T-helper 1 cell (primary cell): ENCODE data around the gene NATD1.

Source experiments
- DNase-seq, 5 donors: peaks; one replicate each; pipeline ENCODE4 v3.0.0-alpha.2; 2012 to 2020

NATD1 gene

GRCh38 chr17:21275047-21275578 is 21.9 kb upstream of the NATD1 start:
- DNase-seq: no peak

DNA sequence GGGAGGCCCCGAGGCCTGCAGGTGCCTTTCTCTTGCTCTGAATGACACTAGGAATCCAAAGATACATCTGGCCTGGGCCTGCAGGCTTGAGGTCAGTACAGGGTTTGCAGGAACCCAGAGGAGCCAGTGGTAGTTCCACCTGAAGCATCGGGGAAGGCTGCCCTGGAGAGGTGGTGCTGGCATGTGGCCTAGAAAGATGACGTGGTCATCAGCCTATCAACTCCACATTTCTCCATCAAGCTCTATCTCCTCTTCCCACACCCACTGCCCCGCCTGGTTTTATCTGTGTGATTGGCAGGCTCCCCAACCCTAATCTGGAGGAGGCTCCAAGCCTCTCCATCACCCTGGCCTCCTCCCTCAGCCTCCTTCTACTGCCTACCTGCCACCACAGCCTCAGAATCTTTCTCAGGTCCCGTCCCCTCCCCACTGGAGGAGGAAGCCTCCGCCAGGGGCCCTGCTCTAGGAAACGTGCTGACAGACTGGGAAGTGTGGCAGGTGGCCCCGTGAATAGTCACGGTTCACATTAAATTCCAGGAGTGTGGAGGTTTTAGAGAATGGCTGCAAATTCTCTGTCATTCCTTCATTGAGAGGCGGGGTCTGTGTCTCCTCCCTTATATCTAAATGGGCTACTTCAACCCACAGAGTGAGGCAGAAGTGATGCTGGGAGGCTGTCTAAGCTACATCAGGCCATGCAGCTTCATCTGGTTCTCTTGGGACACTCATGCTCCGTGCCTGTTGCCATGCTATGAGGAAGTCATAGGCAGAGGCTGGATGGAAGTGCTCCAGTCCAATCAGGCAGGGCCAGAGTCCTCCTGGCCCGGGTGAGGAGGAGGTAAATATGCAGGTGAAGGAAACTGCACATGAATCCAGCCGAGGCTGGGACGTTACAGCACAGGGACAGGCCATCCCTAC is 19.9 kb upstream of the NATD1 start:
- no peak for DNase-seq

DNA sequence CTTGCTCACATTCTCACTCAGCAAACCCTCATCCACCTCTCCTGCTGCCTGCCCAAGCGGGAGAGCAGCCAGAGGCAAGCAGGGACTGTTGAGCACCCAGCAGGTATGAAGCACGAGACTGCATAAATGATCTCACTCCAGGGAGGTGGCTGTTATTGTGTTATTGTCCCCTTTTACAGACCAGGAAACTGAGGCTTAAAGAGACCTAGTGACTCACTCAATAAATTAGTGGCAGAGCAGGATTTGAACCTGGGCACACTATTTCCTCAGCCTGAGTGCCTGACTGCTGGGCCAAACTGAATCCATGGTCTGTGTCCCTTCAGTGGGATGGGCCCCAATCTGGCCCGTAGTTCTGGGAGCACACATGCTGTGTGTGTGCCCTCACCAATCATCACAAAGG is 19.0 kb upstream of the NATD1 start:
- DNase-seq: no peak

DNA sequence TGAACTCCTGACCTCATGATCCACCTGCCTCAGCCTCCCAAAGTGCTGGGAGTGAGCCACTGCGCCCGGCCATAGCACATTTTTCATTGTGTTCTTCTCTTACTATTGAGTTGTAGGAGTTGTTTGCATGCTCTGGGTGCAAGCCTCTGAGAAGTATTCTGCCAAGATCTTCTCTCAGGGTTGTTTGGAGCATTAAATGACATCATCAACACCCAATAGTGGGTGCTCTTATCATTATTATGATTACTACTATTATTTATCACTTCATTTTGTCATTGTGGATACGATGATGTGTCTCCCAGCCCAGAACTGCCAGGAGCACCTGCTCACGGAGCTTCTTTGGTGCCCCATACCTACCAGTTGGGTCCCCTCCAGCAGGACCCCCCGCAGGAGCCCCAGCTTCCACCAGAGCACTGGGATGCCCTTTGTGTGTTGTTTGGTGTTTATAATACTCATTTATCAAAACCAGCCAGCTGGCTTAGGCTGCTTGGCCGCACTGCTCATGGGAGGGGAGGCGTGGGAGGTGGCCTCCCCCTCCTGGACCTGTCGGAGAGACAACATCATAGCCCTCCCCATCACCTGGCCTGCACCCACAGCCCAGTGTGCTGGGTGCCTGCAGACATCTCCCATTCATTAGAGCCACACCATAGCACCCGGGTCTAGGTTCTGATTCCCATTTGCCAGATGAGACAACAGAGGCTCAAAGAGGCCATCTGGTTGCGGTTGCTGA is 18.4 kb upstream of the NATD1 start:
- no peak for DNase-seq

DNA sequence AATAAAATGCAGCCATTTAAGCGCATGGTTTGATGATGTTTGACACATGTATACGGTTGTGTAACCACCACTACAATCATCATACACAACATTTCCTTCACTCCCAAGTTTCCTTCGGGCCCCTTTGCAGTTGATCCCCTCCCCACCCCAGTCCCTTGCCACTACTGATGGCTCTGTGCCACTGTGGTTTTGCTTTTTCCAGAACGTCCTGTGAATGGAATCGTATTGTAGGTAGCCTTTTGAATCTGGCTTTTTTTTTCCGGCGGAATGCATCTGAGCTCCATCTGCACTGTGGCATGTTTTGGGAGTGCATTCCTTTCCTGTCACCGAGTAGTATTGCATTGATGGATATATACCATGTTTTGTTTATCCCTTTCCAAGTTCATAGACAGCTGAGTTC is 16.2 kb upstream of the NATD1 start:
- DNase-seq: no peak

- DNase-seq: no peak
Measured at GRCh38 chr17:21268596-21269188, 15.5 kb upstream of the NATD1 start.

DNA sequence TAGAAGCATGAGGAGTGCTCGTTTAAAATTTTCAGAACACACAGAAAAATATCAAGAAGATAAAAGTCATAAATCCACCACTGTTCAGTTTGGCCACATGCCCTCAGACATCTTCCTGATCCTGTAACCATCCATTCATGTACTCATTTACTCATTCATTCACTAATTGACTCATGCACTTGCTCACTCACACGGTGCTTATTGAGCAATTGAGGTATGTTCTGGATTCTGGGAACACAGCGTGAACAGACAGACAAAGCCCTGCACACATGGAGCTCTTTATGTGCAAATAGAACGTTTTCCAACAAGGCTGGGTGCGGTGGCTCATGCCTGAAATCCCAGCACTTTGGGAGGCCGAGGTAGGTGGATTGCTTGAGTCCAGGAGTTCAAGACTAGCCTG is 10.2 kb upstream of the NATD1 start:
- DNase-seq: no peak

DNA sequence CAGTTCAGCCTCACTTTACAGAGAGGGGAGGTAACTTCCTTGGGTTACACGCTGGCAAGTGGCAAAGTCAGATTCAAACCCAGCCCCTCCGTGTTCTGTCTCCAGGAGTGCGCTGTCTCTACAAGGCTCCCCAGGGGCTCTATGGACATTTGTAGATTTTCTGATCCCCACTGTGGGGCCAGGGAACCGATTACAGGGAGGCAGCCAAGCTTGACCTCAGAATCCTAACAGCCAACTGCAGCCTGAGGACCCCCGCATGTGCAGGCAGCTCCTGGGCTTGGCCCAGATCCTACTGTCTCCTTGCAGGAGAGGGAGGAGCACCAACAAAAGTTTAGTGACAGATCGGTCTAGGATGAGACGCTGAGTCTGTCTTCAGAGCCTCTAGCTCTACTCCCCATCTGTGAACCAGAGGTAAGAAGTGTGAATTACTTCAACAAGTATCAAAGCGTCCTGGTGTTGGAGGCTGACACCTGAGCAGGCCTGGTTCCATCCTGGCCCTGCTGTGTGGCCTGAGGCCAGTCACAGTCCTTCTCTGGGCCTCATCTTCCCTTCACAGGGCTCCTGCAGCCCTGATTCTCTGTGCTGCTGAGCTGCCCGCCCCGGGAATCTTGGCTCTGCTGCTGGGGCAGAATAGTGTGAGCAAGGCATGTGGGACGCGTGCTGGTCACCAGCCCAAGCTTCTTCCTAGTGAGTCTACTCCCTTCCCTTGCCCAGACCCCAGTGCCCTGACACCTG is 9.2 kb upstream of the NATD1 start:
- DNase-seq: no peak

DNA sequence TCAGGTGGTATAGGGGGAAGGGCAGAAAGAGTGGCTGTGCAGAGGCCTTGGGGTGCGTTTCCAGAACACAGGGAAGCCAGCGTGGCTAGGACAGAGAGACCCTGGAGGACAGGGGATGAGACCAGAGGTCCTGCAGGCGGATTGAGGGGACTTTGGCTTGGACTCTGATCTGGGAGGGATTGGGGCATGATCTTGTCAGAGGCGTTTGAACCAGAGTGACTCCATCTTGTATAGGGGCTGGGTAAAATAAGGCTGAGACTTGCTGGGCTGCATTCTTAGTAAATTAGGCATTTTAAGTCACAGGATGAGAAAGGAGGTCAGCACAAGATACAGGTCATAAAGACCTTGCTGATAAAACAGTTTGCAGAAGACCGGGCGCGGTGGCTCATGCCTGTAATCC is 5.4 kb upstream of the NATD1 start:
- DNase-seq: no peak

DNA sequence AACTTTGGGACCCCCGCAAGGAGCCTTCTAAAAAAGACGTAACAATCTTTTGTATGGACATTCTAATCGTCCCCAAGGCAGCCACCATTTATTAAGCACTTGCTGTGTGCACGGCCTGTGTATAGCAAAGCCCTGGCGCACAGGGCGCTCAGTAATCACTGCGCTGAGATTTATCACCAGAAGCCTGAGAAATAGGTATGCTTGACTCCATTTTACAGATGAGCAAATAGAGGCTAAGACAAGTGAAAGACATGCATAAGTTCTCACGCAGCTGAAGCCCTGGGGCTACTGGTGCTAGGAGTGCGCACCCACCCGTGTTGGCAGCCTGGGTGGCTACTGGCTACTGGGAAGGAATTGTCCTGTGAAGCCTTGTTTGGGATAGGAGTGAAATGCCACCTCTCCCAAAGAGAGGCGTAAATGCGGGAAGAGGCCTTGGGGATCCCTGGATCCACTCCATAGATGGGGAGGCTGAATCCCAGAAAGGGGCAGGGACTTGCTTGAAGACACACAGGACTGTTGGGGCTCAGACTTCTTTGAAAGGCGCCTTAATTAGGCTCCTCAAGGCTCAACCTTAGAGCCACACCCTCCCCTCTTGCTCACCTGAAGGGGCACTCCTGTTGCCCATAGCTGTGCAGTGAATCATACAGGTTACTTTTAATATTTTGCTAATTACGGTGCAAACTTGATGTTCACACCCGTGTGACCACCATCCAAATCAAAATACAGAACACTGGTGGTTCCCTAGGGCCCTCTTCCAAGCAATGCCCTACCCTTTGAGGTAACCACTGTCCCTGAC is 634 bp upstream of the NATD1 start:
- no peak for DNase-seq

DNA sequence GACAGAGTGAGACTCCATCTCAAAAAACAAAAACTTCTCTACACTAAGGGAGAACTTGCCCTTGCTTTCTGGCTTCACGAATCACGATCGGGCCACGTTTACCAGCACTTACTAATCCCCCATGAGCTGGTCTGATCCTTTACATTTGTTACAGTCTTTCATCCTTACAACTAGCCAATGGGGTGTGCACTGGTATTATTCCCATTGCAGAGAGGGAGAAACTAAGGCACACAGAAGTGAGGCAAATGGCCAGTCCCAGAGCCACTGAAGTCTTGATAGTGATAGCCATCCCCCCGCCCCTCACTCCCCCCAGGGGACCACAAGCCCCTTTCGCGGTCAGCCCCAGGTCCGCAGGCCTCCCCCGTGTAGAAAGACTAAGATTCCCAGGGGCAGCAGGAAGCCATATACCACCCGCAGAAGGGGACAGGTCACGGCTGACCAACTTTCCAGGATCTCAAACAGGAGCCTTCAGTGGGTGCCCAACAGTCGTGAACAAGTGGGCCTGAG is 868 bp downstream of the NATD1 start:
- DNase-seq: no peak

- no peak for DNase-seq
Measured at GRCh38 chr17:21251337-21252010, 1.7 kb downstream of the NATD1 start.

GRCh38 chr17:21250854-21251253 is 2.4 kb downstream of the NATD1 start:
- no peak for DNase-seq

DNA sequence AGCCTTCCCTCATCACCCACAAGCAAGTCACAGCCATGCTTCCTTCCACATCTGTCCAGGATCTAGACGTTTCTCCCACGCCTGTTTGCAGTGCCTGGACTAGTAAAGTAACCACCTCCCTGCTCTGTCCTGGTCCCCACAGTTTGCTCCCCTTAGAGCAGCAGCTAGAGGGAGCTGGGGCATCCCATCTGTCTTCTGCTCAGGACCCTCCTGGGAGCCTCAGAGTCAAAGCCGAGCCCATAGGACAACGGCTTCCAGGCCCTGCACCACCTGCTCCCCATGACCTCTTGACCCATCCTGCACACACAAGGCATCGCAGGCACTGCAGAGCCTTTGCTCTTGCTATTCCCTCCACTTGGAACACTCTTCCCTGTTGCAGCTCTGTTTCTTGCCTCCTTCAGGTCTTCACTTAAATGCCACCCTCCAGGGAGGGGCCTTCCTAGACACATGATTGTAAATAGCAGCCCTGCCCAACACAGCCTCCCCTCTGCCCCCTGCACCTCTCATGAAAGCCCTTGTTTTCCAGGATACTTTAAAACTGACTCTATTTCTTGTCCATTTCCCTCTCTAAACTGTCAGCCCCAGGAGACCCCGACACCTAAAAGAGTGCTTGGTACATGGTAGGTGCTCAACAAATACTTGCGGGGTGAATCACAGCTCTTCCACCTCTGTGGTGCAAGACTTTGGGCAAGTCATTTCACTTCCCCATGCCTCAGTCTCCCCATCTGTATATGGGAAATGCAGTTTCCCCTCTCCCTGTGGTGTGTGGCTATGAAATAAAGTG is 3.1 kb downstream of the NATD1 start:
- DNase-seq: no peak

GRCh38 chr17:21249086-21249795 is 4.0 kb downstream of the NATD1 start:
- DNase-seq: no peak

- no peak for DNase-seq
Measured at GRCh38 chr17:21248500-21248899, 4.7 kb downstream of the NATD1 start.

- DNase-seq: no peak
Measured at GRCh38 chr17:21247552-21248258, 5.5 kb downstream of the NATD1 start.

DNA sequence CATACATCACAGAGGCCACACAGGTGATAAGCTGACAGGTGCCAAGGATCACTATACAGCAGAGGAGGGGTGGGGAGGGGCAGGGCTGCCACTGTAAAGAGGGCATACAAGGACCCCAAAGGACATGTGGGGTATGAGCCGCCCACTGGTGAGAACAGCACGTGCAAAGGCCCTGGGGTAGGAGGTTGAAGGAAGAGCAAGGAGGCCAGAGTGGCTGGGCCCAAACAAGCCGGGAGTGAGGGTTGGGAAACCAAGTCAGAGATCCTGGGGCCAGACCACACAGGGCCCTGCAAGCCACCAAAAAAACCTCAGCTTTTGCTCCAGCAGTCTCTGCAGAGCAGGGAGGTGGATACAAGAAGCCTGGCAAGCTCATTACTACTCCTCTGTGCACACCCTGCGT is 6.5 kb downstream of the NATD1 start:
- DNase-seq: no peak

DNA sequence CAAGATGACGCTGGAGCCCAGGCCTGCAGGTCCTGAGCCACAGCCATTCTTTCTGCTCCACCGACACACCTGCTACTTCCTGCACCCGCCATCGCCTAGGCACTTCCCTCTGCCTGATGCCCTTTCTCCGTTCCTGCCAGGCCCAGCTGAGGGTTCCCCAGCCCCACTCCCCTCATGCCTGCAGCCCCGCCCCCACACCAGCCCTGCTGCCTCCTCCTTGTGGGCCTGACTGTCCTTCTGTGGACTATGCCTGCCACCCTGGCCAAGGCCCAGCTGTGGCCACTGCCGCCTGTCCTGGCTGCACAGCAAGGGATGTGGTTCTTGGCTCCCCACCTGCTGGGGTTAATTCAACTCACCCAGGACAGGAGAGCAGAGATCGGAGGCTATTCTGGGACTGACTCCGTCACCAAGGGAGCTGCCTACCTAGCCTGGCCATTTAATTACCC is 7.5 kb downstream of the NATD1 start:
- DNase-seq: no peak
